SIG-M5 (cell line): ENCODE data around the gene CHD6.

Experiments used
- DNase-seq: peaks from one replicate; lab custom pipeline; 2025; lab: John Stamatoyannopoulos, UW

Gene CHD6

DNA sequence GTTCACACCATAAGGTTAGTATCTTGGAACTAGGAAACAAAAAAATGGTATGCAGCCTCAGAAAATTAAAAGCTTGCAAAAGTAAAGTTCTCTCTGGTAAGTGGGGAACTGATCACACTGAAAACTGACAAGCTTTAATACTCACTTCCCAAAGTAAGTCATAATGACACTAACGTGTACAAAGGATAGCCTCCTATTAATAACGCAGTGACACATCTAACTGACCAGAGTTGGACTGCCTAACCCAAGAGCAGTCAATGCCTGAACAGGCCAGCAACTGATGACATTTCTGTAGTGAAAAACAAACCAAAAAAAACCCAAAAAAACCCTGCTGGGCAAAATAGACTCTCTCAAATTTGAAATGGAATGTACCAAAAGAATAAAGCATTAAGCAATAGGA is 30.7 kb downstream of the CHD6 start:
- DNase-seq, result no peak

DNA sequence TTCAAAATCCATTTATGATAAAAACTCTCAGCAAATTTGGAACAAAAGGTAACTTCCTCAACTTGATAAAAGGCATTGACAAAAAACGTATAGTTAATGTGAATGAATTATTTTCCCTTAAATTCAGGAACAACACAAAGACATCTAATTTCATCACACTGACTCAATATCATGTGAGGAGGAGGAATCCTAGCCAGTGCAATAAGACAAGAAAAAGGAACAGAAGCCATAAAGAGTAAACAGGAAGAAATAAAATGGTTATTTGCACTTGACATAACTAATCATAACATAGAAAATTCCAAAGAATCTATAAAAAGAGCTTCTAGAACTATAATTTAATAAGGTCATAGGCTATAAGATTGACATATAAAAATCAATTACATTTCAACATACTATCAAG is 31.4 kb downstream of the CHD6 start:
- no peak for DNase-seq

DNA sequence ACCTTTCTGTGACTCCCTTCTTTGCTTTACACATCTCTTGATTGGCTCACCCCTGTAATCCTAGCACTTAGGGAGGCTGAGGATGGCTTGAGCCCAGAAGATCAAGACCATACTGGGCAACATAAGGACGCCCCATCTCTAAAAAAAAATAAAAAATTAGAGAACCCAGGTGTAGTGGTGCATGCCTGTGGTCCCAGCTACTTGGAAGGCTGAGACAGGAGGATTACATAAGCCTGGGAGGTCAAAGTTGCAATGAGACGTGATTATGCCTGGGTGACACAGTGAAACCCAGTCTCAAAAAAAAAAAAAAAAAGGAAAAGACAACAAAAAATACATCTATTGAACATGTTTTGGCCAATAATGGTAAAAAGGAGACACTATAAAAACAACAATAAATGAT is 37.8 kb downstream of the CHD6 start:
- DNase-seq, result no peak

DNA sequence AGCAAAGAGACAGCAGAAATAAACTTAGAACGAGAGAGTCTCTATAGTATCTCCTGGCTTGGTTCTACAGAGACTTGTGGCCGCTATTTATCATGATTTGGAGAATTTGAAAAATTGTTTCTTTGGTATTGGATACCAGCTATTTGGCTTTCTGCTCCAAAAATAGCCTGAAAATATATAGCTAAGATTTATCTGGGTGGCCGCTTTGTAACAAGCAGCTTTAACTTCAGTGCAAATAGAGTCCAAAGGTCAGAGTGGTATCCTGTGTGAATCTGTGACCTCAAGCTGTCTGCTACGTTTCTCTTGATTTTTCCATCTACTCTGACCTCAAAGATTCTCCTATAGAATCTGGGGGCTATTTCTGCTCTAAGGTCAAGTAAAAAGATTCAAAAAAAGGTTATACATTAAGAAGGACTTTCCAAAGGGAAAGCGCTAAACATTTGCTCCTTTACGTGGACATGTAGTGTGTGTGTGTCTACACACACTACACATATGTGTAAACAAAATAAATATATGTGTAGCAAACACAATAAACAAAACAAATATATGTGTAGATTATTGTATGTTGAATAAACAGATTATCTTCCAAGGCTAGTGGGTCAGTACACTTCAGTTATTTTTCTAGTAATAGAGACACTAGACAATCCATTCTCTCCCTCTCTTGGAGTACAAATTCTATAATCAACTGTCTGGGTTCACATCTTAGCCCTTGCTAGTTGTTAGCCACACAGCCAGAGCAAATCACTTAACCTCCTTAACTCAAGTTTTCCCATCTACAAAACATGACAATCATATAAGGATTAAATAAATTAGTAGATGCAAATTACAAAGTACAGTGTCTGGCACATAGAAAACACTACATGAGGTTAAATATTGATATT is 40.8 kb downstream of the CHD6 start:
- no peak for DNase-seq

DNA sequence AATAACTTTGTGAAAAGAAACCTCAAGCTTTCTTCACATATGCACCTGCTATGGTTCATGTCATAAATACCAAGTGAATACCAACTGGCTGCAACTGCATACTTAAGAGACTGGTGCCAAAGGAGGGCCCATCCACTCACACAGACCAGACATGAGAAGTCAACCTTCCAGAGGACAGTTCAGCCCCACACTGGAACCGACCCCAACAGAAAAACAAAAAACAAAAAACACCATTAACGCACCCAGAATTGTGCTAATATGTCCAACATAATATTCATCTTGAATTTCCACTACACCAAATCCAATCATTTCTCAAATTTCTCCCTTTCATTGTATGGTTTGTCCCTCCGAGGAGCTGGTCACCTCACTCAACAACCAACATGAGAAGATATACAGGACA is 42.8 kb downstream of the CHD6 start:
- DNase-seq, result no peak

DNA sequence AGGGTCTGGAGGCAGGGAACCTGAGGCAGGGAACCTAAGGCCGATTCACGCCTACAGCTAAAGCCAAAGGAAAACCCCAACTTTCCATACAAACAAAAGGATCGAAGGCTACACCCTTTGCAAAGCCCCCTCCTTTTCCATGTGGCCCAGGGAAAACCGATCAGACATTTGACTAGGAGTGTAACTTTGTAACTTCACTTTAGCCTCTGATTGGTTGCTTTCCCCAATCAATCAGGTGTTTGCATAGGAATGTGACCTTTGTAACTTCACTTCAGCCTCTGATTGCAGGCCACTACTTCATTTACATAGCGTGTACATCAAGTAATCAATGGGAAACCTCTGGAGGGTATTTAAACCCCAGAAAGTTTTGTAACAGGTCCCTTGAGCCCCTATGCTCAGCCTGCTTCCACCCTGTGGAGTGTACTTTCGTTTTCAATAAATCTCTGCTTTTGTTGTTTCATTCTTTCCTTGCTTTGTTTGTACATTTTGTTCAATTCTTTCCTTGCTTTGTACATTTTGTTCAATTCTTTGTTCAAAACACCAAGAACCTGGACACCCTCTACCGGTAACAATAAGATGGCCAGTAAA is 43.3 kb downstream of the CHD6 start:
- DNase-seq, result no peak

DNA sequence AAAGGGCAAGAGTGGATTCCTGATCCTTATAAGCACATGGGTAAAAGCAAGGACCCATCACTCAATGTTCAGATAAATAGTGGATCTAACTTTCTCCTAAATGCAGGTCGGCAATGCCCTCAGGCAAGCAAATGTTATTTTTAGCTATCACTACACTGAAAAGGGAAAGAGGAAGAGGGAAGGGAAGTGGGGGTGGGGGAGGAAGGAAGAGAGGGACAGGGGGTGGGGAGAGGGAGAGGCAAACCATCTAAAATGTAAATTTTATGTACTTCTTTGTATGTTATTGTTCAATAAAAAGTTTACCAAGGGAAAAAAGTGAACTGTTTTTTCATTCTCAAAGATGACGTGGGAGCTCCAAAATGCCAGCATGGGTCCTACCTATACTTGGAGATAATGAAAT is 44.2 kb downstream of the CHD6 start:
- no peak for DNase-seq

DNA sequence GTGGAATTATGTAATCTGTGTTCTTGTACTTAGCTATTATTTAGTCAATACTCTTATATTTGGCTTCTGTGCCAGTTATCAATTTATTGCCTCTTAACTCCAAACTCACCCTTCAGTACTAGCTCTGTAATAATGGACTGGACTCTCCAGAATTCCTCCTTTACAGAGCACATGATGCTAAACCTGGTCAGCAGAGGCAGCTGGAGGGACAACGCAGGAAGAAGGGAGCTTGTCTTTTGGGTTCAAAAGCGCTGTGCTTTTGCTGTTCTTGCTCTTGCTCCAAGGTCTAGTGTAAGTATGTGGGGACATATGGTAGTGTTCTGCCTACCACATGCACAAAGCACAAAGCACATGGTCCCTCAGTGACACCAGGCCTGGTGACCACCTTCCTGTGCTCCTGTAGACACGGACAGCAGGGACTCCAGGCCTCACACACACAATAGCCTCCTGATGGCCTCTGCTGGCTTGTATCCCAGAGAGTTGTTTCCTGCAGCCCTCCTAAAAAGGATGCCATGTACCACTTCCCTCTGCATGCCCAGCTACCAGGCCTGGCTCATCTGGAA is 46.1 kb downstream of the CHD6 start:
- no peak for DNase-seq

DNA sequence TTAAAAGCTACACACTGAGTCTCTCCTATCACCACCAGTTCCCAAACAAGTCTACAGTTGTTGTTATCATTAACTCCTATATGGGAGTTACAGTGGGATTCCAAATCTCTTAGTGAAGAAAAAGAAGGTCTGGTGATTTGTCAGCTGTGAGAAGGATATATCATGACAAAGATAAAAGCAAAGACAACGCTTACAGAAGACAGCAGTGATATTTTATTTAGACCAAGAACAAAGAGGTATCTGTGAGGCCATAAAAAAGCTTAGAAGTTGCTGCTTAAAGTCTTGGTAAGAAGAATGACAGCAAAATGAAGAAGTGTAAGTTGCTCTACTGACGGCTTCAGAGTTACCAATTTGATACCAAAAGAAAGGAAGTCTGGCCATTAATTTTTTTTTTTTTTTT is 47.2 kb downstream of the CHD6 start:
- DNase-seq, result no peak

DNA sequence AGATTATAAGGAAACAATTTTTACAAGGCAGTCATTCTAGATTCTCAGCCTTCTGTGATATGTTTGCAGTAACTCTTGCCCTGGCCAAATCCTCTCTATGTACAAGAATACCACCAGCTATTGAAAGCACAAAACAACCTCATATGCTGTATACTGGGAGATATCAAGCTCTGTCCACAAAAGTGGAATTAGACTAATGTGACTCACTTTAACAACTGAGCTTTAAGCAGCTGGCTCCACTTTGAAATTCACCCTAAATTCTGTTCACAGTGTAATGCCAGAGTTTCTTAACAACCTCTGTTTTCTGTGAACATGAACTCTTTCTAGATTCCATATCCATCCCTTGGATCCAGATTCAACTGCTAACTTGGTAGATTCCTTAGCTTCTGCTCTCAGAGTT is 47.6 kb downstream of the CHD6 start:
- no peak for DNase-seq

DNA sequence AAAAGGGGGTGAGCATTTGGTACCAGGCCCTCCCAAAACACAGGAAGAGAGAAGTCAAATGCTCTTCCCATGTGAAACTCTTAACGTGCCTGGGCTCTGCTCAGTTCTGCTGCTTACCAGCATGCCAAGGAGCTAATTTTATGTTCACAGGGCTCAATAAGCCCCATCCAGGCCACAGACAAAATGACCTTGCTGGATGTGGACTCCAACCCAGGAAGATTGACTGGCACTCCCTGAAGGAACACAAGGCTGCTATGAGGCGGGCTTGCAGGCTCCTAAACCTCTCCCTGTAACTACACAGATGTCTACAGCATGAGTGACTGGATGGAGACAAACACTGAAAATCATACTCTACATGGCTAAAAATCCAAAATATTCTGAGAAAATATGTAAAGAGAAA is 50.6 kb downstream of the CHD6 start:
- DNase-seq, result no peak

DNA sequence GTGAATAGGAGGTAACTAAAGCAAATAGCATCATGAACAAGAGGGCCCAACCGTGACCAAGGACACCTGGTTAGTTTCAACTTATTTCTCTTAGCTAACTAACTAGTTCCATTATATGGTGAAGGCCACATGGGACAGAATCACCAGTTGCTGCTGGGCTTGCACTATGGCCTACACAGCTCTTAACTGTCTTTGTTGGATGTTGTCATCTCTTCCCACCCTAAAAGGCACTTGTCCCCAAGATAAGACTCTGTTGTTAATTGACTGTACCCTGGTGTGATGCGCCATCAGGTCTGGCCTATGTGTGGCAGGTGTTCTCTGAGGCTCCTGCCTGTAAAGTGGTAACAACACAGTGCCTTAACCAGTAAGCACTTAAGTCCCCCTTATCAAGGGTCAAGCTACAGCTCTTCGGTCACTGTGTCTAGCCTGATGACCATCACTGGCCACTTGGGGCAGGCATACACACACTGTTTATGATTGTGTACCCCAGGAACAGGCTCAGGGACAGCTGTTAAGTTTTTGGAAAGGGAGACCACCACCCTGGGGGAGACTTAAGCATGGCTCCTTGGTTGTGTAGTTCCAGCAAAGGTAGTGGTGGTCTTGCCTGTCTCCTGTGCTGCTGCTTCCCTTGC is 51.2 kb downstream of the CHD6 start:
- no peak for DNase-seq

DNA sequence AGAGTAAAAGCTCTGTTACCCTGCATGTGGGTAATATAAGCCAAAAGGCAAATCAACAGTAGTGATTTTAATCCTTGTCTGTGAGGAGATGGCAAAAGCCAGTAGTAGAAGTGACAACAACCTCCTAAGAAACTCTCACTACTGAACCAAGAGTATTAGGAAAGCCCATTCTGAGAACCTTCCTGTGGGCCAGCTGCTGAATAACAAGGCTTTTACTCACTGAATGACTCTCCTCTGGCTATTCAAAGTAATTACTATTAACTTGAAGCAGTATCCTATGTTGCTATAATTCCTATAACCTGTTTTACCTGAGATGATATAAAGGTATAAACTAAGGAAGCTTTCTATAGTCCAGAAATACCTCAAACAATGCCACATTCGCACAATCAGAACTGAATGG is 55.1 kb downstream of the CHD6 start:
- no peak for DNase-seq

DNA sequence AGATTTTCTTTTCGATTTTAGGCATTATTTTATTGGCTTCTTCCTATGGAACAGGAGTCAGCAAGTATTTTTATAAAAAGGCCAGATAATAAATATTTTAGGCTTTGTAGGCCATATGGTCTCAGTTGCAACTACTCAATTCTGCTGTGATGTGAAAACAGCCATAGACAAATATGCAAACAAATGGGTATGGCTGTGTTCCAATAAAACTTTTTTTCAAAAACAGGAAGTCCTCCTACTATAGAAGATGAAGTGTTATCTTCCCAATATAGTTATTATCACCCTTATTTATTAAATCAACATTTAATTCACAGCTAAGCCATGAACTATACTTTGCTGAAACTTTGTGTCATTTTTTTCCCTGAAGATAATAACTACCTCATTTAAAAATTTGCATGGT is 57.2 kb downstream of the CHD6 start:
- DNase-seq, result no peak

DNA sequence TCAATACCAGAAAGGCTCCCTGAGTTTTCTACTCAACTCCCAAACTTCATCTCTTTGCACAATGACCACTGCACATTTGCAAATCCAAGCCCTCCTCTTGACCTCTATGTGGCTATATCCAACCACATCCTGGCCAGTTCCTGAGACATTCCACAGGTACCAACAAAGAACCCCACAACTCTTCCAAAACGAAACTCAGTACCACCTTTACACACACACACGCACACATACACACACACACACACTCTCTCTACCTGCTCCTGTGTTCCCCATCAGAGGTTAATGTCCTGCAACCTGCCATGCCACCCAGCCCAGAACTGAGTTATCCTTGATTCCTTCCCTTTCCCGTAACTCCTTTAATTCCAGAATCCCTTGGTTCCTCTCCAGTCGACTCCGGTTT is 58.5 kb downstream of the CHD6 start:
- no peak for DNase-seq

DNA sequence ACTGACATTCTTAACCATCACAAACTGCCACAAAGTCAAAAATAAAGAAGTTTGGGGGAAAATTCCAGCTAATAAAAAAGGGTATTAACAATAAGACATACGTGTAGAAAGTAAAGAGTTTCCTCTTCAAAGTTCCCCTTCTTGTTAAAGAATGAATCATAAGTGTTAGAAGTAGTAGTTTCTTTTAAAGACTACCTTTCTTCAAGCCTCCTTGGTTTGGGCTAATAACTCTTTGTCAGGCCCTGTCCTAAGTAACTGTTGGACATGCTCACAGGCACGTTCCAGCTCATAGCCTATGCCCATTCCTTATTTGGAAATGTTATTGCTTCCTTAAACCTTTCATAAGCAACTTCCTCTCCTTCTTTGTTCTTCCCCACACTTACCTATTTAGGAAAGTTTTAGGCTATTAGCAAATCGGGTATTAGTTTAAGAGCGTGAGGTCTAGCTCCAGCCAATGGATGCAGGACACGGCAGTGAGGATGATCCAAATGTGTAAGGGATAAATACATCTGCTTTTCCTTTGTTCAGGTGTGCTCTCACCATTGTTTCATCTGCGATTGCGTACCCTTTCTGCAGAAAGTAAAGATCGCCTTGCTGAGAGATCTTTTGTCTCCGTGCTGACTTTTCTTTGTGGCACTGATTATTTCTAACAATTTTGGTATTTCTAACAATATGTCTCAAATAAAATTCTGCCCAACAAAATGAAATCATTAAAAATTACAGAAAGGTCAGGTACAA is 64.9 kb downstream of the CHD6 start:
- no peak for DNase-seq

DNA sequence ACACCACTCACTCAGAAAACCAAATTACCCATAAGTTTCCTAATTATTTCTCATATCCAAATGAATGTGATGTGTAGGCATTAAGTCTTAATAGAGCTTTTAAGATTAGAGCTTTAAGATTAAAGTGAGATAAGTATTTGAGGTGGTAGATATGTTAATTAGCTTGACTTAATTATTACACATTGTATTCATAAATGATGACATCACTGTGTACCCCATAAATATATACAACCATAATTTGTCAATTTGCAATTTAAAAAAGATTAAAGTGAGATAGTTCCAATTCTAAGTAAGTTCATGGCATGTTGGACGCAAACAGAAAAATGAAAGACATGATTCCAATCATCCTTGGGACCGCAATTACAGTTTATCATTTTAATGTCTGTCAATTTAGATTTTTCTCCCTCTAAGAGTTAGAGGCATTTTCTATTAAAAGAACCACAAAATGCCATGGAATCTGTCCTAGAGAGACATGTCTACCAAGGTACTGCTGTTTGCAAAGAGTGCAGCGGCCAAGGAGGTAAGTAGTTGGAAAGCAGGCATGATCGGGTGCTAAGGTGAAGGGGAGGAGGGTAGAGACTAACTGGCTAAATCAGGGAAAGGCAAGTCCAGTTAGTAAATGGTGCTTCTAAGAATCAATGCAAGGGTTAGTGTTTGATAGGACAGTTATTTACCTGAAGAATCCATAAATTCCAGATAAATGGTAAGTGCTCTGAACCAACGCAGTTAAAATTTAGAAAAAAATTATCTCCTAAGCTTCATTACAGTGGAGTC is 65.7 kb downstream of the CHD6 start:
- no peak for DNase-seq

DNA sequence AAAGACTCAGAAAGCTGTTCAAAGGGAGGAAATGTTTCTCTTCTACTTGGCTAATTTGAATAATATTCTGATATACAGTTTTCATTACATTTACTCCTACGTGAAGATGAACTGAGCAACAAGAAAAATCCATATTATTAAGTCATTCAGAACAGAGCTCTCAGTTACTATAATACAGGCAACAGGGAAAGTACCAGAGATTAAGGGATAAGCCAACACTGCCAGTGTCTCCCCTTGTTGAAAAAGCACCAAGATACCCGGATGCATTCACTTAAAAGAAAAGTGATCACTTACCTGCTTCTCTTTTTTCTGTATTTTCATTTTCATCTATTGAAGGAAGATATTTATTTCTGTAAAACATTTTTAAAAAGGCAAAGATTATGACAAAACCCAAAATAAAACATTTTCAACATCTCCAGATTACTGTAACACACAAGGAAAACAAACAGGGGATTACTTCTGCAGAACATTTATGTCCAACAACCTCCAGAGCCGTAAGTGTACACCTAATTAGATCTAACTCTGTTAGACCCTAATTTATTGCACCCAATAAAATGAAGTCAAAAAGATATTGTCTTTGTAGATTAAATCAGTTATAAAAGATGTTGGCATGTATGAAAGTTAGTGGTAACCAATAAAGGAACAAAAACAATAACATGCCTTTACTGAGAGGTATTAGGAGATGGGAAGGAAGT is 67.0 kb downstream of the CHD6 start:
- no peak for DNase-seq

DNA sequence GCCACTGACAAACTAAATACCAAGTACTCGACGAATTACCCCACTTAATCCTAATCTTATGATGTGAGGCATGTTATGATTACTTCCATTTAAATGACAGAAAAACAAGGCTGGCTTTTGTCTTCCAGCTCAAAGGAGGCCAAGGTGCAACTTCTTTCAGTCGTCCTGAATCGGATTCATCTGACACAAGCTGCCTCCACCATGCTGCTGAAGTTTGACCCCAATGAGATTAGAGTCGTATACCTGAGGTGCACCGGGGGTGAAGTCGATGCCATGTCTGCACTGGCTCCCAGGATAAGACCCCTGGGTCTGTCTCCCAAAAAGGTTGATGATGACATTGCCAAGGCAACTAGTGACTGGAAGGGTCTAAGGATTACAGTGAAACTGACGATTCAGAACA is 71.0 kb downstream of the CHD6 start:
- DNase-seq, result no peak

DNA sequence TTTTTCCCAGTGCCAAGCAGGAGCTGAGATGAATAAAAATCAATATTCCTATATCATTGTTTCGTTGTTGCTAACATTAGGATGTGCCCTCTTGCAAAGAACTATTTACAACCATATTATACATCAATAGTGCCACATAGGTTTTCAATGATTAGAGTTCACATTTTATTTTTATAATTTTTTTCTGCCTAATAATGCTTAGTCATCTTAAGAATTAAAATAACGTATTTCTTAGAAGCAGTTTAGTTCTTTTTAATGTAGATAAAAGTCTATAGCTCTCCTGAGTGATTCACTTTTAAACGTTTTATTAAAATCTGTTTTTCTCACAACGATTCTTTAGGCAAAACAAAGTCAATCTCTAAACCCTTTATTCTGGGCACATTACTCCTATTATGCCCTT is 71.6 kb downstream of the CHD6 start:
- no peak for DNase-seq

DNA sequence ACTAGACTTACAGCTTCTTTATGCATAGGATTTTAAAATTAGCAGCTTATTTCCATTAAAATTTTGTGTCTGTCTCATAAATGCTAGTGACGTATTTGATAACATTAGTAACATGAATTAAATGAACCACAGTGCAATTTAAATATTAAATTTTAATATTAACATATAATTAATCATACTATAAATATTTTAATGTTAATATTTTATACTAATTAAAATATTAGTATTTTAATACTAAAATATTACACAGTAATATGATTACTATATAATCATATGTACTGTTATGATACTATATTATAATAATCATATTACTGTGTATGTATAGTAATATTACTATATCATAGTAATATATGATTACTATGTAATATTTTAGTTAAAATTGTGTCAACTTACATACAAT is 73.7 kb downstream of the CHD6 start:
- no peak for DNase-seq
